ENCODE measurements around the gene VWA8.
A peak's percentile ranks its signal among the peaks of the same experiment; 100 is the strongest.

The VWA8 gene

GRCh38 chr13:41673640-41674039, 287.3 kb downstream of the VWA8 start:
- Histone ChIP-seq H3K4me1 (ENCODE audit: control insufficient read depth, insufficient read depth, low read length) (peaks cover 4% of the 10 kb centered on the region), H3K9ac (ENCODE audit: low read length in 2 of 2) (no peak overlapping the region), H3K27ac (ENCODE audit: low read length) (no peak overlapping the region), H3K4me3 (ENCODE audit: low read length in 2 of 2) (no peak overlapping the region), H3K9me3 (ENCODE audit: control insufficient read depth in 2 of 2, low read length in 2 of 2) (no peaks in the 10 kb centered on the region), H3K27me3 (ENCODE audit: control insufficient read depth in 1 of 2, insufficient read depth in 2 of 2, low read length in 2 of 2) (no peaks in the 10 kb centered on the region), H3K36me3 (ENCODE audit: control insufficient read depth in 2 of 2, insufficient read depth in 2 of 2, low read length in 2 of 2) (no peaks in the 10 kb centered on the region)

- no peaks in the 10 kb centered on the region for H3K27me3 ChIP-seq (ENCODE audit: control insufficient read depth in 1 of 2, insufficient read depth in 2 of 2, low read length in 2 of 2)
- H3K36me3 ChIP-seq (ENCODE audit: control insufficient read depth in 2 of 2, insufficient read depth in 2 of 2, low read length in 2 of 2), result no peaks in the 10 kb centered on the region
- no peak overlapping the region for H3K9ac ChIP-seq (ENCODE audit: low read length in 2 of 2)
- H3K9me3 ChIP-seq (ENCODE audit: control insufficient read depth in 2 of 2, low read length in 2 of 2), result no peaks in the 10 kb centered on the region
- H3K4me1 ChIP-seq (ENCODE audit: control insufficient read depth, insufficient read depth, low read length), result peaks cover 3% of the 10 kb centered on the region
- no peak overlapping the region for H3K27ac ChIP-seq (ENCODE audit: low read length)
- H3K4me3 ChIP-seq (ENCODE audit: low read length in 2 of 2), result no peak overlapping the region
Observed at GRCh38 chr13:41670873-41671443, 290.0 kb downstream of the VWA8 start.

- H3K4me3 ChIP-seq (ENCODE audit: low read length in 2 of 2), result no peak overlapping the region
- no peaks in the 10 kb centered on the region for H3K36me3 ChIP-seq (ENCODE audit: control insufficient read depth in 2 of 2, insufficient read depth in 2 of 2, low read length in 2 of 2)
- H3K4me1 ChIP-seq (ENCODE audit: control insufficient read depth, insufficient read depth, low read length), result peaks cover 3% of the 10 kb centered on the region
- H3K27ac ChIP-seq (ENCODE audit: low read length), result no peak overlapping the region
- no peaks in the 10 kb centered on the region for H3K9me3 ChIP-seq (ENCODE audit: control insufficient read depth in 2 of 2, low read length in 2 of 2)
- H3K27me3 ChIP-seq (ENCODE audit: control insufficient read depth in 1 of 2, insufficient read depth in 2 of 2, low read length in 2 of 2), result no peaks in the 10 kb centered on the region
- no peak overlapping the region for H3K9ac ChIP-seq (ENCODE audit: low read length in 2 of 2)
Observed at GRCh38 chr13:41668130-41668757, 292.7 kb downstream of the VWA8 start.

- Histone ChIP-seq H3K4me1 (ENCODE audit: control insufficient read depth, insufficient read depth, low read length) (peaks cover 3% of the 10 kb centered on the region), H3K9me3 (ENCODE audit: control insufficient read depth in 2 of 2, low read length in 2 of 2) (no peaks in the 10 kb centered on the region), H3K36me3 (ENCODE audit: control insufficient read depth in 2 of 2, insufficient read depth in 2 of 2, low read length in 2 of 2) (no peaks in the 10 kb centered on the region), H3K27ac (ENCODE audit: low read length) (no peak overlapping the region), H3K9ac (ENCODE audit: low read length in 2 of 2) (no peak overlapping the region), H3K4me3 (ENCODE audit: low read length in 2 of 2) (no peak overlapping the region), H3K27me3 (ENCODE audit: control insufficient read depth in 1 of 2, insufficient read depth in 2 of 2, low read length in 2 of 2) (no peaks in the 10 kb centered on the region)
Observed at GRCh38 chr13:41666644-41667043, 294.3 kb downstream of the VWA8 start.

GRCh38 chr13:41660411-41660810, 300.5 kb downstream of the VWA8 start:
- no peak overlapping the region for H3K4me3 ChIP-seq (ENCODE audit: low read length in 2 of 2)
- H3K9me3 ChIP-seq (ENCODE audit: control insufficient read depth in 2 of 2, low read length in 2 of 2), result no peaks in the 10 kb centered on the region
- no peak overlapping the region for H3K27ac ChIP-seq (ENCODE audit: low read length)
- H3K27me3 ChIP-seq (ENCODE audit: control insufficient read depth in 1 of 2, insufficient read depth in 2 of 2, low read length in 2 of 2), result no peaks in the 10 kb centered on the region
- H3K9ac ChIP-seq (ENCODE audit: low read length in 2 of 2), result no peak overlapping the region
- H3K36me3 ChIP-seq (ENCODE audit: control insufficient read depth in 2 of 2, insufficient read depth in 2 of 2, low read length in 2 of 2), result no peaks in the 10 kb centered on the region
- H3K4me1 ChIP-seq (ENCODE audit: control insufficient read depth, insufficient read depth, low read length), result peaks cover 4% of the 10 kb centered on the region

- H3K9me3 ChIP-seq (ENCODE audit: control insufficient read depth in 2 of 2, low read length in 2 of 2), result no peaks in the 10 kb centered on the region
- H3K9ac ChIP-seq (ENCODE audit: low read length in 2 of 2), result no peak overlapping the region
- H3K27ac ChIP-seq (ENCODE audit: low read length), result peak overlapping the region; percentile 18
- H3K27me3 ChIP-seq (ENCODE audit: control insufficient read depth in 1 of 2, insufficient read depth in 2 of 2, low read length in 2 of 2), result no peaks in the 10 kb centered on the region
- H3K4me1 ChIP-seq (ENCODE audit: control insufficient read depth, insufficient read depth, low read length), result peaks cover 4% of the 10 kb centered on the region
- H3K4me3 ChIP-seq (ENCODE audit: low read length in 2 of 2), result no peak overlapping the region
- H3K36me3 ChIP-seq (ENCODE audit: control insufficient read depth in 2 of 2, insufficient read depth in 2 of 2, low read length in 2 of 2), result no peaks in the 10 kb centered on the region
Observed at GRCh38 chr13:41658057-41658661, 302.8 kb downstream of the VWA8 start.

- Histone ChIP-seq H3K4me1 (ENCODE audit: control insufficient read depth, insufficient read depth, low read length) (peaks cover 4% of the 10 kb centered on the region), H3K4me3 (ENCODE audit: low read length in 2 of 2) (no peak overlapping the region), H3K36me3 (ENCODE audit: control insufficient read depth in 2 of 2, insufficient read depth in 2 of 2, low read length in 2 of 2) (no peaks in the 10 kb centered on the region), H3K9ac (ENCODE audit: low read length in 2 of 2) (no peak overlapping the region), H3K27ac (ENCODE audit: low read length) (no peak overlapping the region), H3K27me3 (ENCODE audit: control insufficient read depth in 1 of 2, insufficient read depth in 2 of 2, low read length in 2 of 2) (no peaks in the 10 kb centered on the region), H3K9me3 (ENCODE audit: control insufficient read depth in 2 of 2, low read length in 2 of 2) (no peaks in the 10 kb centered on the region)
Observed at GRCh38 chr13:41655997-41656396, 304.9 kb downstream of the VWA8 start.

- Histone ChIP-seq H3K4me3 (ENCODE audit: low read length in 2 of 2) (no peak overlapping the region), H3K9me3 (ENCODE audit: control insufficient read depth in 2 of 2, low read length in 2 of 2) (no peaks in the 10 kb centered on the region), H3K27ac (ENCODE audit: low read length) (no peak overlapping the region), H3K36me3 (ENCODE audit: control insufficient read depth in 2 of 2, insufficient read depth in 2 of 2, low read length in 2 of 2) (no peaks in the 10 kb centered on the region), H3K9ac (ENCODE audit: low read length in 2 of 2) (no peak overlapping the region), H3K27me3 (ENCODE audit: control insufficient read depth in 1 of 2, insufficient read depth in 2 of 2, low read length in 2 of 2) (no peaks in the 10 kb centered on the region), H3K4me1 (ENCODE audit: control insufficient read depth, insufficient read depth, low read length) (peaks cover 4% of the 10 kb centered on the region)
Observed at GRCh38 chr13:41654796-41655195, 306.1 kb downstream of the VWA8 start.

- no peaks in the 10 kb centered on the region for H3K27me3 ChIP-seq (ENCODE audit: control insufficient read depth in 1 of 2, insufficient read depth in 2 of 2, low read length in 2 of 2)
- no peaks in the 10 kb centered on the region for H3K4me1 ChIP-seq (ENCODE audit: control insufficient read depth, insufficient read depth, low read length)
- H3K9ac ChIP-seq (ENCODE audit: low read length in 2 of 2), result no peak overlapping the region
- H3K9me3 ChIP-seq (ENCODE audit: control insufficient read depth in 2 of 2, low read length in 2 of 2), result no peaks in the 10 kb centered on the region
- no peak overlapping the region for H3K27ac ChIP-seq (ENCODE audit: low read length)
- no peaks in the 10 kb centered on the region for H3K36me3 ChIP-seq (ENCODE audit: control insufficient read depth in 2 of 2, insufficient read depth in 2 of 2, low read length in 2 of 2)
- H3K4me3 ChIP-seq (ENCODE audit: low read length in 2 of 2), result no peak overlapping the region
Observed at GRCh38 chr13:41652735-41653361, 308.1 kb downstream of the VWA8 start.

- Histone ChIP-seq H3K9ac (ENCODE audit: low read length in 2 of 2) (no peak overlapping the region), H3K4me3 (ENCODE audit: low read length in 2 of 2) (no peak overlapping the region), H3K36me3 (ENCODE audit: control insufficient read depth in 2 of 2, insufficient read depth in 2 of 2, low read length in 2 of 2) (no peaks in the 10 kb centered on the region), H3K27ac (ENCODE audit: low read length) (no peak overlapping the region), H3K4me1 (ENCODE audit: control insufficient read depth, insufficient read depth, low read length) (no peaks in the 10 kb centered on the region), H3K9me3 (ENCODE audit: control insufficient read depth in 2 of 2, low read length in 2 of 2) (no peaks in the 10 kb centered on the region), H3K27me3 (ENCODE audit: control insufficient read depth in 1 of 2, insufficient read depth in 2 of 2, low read length in 2 of 2) (no peaks in the 10 kb centered on the region)
Observed at GRCh38 chr13:41651413-41652058, 309.4 kb downstream of the VWA8 start.

All from stomach smooth muscle (tissue), 2 donors.